ENCODE measurements around the gene TMEM163. TPM values are rescaled to one million over a fixed set of nuclear protein-coding genes. Genes with fewer than 3 reads are reported as not detected.

TMEM163 gene
- total and polyA plus RNA-seq, 3 donors from 2014 or later, result 24.0 to 44.3 (median 37.3) TPM

- WGBS, 2 donors, result 23 to 60% methylated on average over 2 of the region's 2 CpGs
- Histone ChIP-seq H3K36me3 (ENCODE audit: low read depth, missing control alignments) (no peaks in the 10 kb centered on the region), H3K27me3 (no peaks in the 10 kb centered on the region), H3K27ac (peak overlapping the region; percentile 31 to 41), H3K4me1 (peaks cover 9% of the 10 kb centered on the region), H3K9me3 (no peaks in the 10 kb centered on the region), H3K4me3 (no peak overlapping the region)
- DNase-seq, result peak; percentile 74
- no peak for TF ChIP-seq POLR2A (IDR thresholded peaks at IDR 0.05)
- TF ChIP-seq, protein P1, sequence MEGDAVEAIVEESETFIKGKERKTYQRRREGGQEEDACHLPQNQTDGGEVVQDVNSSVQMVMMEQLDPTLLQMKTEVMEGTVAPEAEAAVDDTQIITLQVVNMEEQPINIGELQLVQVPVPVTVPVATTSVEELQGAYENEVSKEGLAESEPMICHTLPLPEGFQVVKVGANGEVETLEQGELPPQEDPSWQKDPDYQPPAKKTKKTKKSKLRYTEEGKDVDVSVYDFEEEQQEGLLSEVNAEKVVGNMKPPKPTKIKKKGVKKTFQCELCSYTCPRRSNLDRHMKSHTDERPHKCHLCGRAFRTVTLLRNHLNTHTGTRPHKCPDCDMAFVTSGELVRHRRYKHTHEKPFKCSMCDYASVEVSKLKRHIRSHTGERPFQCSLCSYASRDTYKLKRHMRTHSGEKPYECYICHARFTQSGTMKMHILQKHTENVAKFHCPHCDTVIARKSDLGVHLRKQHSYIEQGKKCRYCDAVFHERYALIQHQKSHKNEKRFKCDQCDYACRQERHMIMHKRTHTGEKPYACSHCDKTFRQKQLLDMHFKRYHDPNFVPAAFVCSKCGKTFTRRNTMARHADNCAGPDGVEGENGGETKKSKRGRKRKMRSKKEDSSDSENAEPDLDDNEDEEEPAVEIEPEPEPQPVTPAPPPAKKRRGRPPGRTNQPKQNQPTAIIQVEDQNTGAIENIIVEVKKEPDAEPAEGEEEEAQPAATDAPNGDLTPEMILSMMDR (IDR thresholded peaks at IDR 0.05), result no peak
- intact Hi-C loops (cut with DNase I; ENCODE audit: low total_unique reads), result no loop called here
Measured at GRCh38 chr2:134583997-134584520, 134.7 kb downstream of the TMEM163 start.

GRCh38 chr2:134583462-134583861, 135.3 kb downstream of the TMEM163 start:
- Histone ChIP-seq H3K36me3 (ENCODE audit: low read depth, missing control alignments) (no peaks in the 10 kb centered on the region), H3K9me3 (no peaks in the 10 kb centered on the region), H3K4me1 (peaks cover 9% of the 10 kb centered on the region), H3K4me3 (no peak overlapping the region), H3K27ac (peak overlapping the region; percentile 31 to 36), H3K27me3 (no peaks in the 10 kb centered on the region)
- intact Hi-C loops (cut with DNase I; ENCODE audit: low total_unique reads), result no loop called here
- DNase-seq, result no peak
- TF ChIP-seq POLR2A (IDR thresholded peaks at IDR 0.05), result no peak
- TF ChIP-seq, protein P1 (IDR thresholded peaks at IDR 0.05), result no peak
- WGBS, 2 donors, result 89 to 90% methylated on average over 6 of the region's 6 CpGs

DNA sequence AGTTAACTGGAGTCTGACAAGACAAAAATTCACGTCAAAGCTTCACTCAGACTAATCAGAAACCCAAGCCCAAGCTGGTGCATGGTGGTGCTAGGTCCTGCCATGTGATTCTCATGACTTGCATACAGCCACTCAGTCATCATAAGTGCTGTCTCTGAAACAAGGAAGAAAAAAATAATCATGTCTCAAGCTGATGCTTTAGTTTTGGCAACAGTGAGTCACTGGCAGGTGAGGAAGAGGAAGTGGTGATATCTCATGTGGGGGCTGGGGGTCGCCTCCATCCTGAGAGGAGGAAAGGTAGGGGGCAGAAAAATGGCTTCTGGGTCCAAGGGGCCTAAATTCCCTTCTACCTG, 136.3 kb downstream of the TMEM163 start:
- 81 to 91% methylated on average over 2 of the region's 2 CpGs for WGBS, 2 donors
- no peaks in the 10 kb centered on the region for H3K27me3 ChIP-seq
- no peaks in the 10 kb centered on the region for H3K9me3 ChIP-seq
- no peak overlapping the region for H3K27ac ChIP-seq
- no peak for DNase-seq
- no peaks in the 10 kb centered on the region for H3K36me3 ChIP-seq (ENCODE audit: low read depth, missing control alignments)
- peaks cover 9% of the 10 kb centered on the region for H3K4me1 ChIP-seq
- TF ChIP-seq, protein P1 (IDR thresholded peaks at IDR 0.05), result no peak
- TF ChIP-seq POLR2A (IDR thresholded peaks at IDR 0.05), result no peak
- H3K4me3 ChIP-seq, result no peak overlapping the region
- intact Hi-C loops (cut with DNase I; ENCODE audit: low total_unique reads), result no loop called here

DNA sequence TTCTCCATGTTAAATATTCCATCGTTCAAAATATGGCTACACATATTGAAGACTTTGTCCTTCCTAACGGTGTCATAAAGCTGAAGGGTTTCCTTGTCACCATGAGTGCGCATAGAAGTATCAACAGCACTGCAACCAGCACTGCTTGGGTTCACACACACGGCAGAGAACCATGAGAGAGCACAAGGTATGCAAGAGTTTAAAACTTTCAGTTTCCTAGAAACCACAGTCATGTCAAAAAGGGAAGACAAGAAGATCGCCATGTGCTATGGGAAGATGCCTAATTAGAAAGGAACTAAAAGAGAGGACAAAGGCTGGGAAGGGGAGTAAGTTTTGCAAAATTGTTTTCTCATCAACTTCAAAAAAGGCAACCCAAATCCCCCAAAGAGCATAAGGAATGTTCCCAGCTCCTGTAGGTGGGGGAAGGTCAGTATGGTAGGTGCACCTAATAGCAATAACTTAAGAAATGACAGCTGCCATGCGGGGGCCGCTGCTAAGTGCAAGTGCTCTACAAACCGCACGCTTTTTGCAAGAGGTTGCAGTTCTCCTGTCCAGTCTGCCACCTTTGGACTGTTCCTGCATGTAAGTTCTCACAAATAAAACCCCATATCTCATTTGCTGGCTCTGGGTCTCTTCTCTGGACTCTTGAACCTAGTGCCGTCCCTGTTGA, 136.8 kb downstream of the TMEM163 start:
- Histone ChIP-seq H3K36me3 (ENCODE audit: low read depth, missing control alignments) (no peaks in the 10 kb centered on the region), H3K9me3 (no peaks in the 10 kb centered on the region), H3K27ac (no peak overlapping the region), H3K4me3 (no peak overlapping the region), H3K27me3 (no peaks in the 10 kb centered on the region), H3K4me1 (peaks cover 9% of the 10 kb centered on the region)
- DNase-seq, result no peak
- intact Hi-C loops (cut with DNase I; ENCODE audit: low total_unique reads), result no loop called here
- 92 to 95% methylated on average over 10 of the region's 10 CpGs for WGBS, 2 donors
- TF ChIP-seq POLR2A (IDR thresholded peaks at IDR 0.05), result no peak
- TF ChIP-seq, protein P1 (IDR thresholded peaks at IDR 0.05), result no peak

DNA sequence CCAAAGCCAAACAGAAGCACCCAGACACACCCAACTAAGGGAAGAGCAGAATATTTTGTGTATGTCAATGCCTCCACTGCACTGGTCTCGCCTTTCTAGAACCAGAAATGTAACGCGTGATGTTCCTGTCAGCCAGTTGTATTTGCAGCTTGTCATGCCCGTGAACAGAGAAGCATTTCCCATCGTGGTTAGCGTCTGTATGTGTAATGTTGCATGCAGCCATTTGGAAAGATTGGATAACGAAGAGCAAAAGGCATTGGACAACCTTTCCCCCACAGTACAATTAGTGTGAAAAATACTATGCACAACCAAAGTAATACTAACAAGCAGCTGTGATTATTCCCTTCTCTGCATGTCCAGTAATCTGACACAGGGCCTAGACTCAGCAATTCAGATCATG, 140.5 kb downstream of the TMEM163 start:
- no peak for DNase-seq

More for the DNA sequence above, 140.5 kb downstream of the TMEM163 start:
- no peak for TF ChIP-seq POLR2A (IDR thresholded peaks at IDR 0.05)
- TF ChIP-seq, protein P1 (IDR thresholded peaks at IDR 0.05), result no peak
- no peaks in the 10 kb centered on the region for H3K36me3 ChIP-seq (ENCODE audit: low read depth, missing control alignments)
- H3K9me3 ChIP-seq, result no peaks in the 10 kb centered on the region
- H3K27ac ChIP-seq, result no peak overlapping the region
- 86% methylated on average over 7 of the region's 7 CpGs for WGBS, 2 donors
- no peaks in the 10 kb centered on the region for H3K27me3 ChIP-seq
- H3K4me1 ChIP-seq, result no peaks in the 10 kb centered on the region
- no peak overlapping the region for H3K4me3 ChIP-seq
- intact Hi-C loops (cut with DNase I; ENCODE audit: low total_unique reads), result no loop called here
